ENCODE measurements around the gene GARIN1A.

DNA sequence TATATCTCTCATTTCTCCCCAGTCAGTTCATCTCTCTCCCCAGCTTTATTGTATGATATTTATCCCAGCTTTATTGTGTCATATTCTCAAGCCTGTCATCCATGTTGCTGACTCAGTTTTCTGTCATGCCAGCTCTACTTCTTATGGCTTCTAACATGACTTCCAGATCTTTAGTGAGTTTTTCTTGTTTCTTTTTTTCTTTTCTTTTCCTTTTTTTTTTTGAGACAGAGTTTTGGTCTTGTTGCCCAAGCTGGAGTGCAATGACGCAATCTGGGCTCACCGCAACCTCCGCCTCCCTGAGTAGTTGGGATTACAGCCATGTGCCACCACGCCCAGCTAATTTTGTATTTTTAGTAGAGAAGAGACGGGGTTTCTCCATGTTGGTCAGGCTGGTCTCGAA is 38.4 kb downstream of the GARIN1A start:
- TF ChIP-seq, protein P1, sequence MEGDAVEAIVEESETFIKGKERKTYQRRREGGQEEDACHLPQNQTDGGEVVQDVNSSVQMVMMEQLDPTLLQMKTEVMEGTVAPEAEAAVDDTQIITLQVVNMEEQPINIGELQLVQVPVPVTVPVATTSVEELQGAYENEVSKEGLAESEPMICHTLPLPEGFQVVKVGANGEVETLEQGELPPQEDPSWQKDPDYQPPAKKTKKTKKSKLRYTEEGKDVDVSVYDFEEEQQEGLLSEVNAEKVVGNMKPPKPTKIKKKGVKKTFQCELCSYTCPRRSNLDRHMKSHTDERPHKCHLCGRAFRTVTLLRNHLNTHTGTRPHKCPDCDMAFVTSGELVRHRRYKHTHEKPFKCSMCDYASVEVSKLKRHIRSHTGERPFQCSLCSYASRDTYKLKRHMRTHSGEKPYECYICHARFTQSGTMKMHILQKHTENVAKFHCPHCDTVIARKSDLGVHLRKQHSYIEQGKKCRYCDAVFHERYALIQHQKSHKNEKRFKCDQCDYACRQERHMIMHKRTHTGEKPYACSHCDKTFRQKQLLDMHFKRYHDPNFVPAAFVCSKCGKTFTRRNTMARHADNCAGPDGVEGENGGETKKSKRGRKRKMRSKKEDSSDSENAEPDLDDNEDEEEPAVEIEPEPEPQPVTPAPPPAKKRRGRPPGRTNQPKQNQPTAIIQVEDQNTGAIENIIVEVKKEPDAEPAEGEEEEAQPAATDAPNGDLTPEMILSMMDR (conservative IDR thresholded peaks at IDR 0.05; ENCODE audit: low read length) = no peak
- TF ChIP-seq EZH2phosphoT487 (IDR thresholded peaks at IDR 0.05; ENCODE audit: borderline replicate concordance) = no peak
